Ishikawa (cell line): ENCODE results near the gene TGFBI.

Source experiments
- CEBPB ChIP-seq: IDR thresholded peaks from 2 replicates; pipeline ENCODE4 v1.6.1; 2012
- EP300 ChIP-seq: IDR thresholded peaks from 2 replicates; pipeline ENCODE4 v1.6.1; 2012; ENCODE audit warnings: borderline replicate concordance
- MAX ChIP-seq: IDR thresholded peaks from 2 replicates; pipeline ENCODE4 v1.6.1; 2012
- NFIC ChIP-seq: IDR thresholded peaks from 2 replicates; pipeline ENCODE4 v1.6.1; 2012
- TCF12 ChIP-seq: IDR thresholded peaks from 2 replicates; pipeline ENCODE4 v1.6.1; 2012; ENCODE audit warnings: low read depth

GRCh38 chr5:135978993-135979392 is 49.8 kb upstream of the TGFBI start:
- no peak for TF ChIP-seq MAX
- no peak for TF ChIP-seq TCF12
- TF ChIP-seq CEBPB: no peak
- TF ChIP-seq EP300: no peak
- TF ChIP-seq NFIC: no peak
